ENCODE measurements around the gene GRM5. TPM values are rescaled to one million over a fixed set of nuclear protein-coding genes. Genes with fewer than 3 reads are reported as not detected.

Gene GRM5
- total RNA-seq, 1 experiment from 2014 or later = 0.03 TPM

- in situ Hi-C loops (cut with HindIII; ENCODE audit: low pct_unique_long_range_greater_than_20kb, low sequenced_read_pairs) (no loop called here), intact Hi-C loops (cut with micrococcal nuclease; ENCODE audit: unreplicated experiment) (no loop called here)
- CTCF ChIA-PET = no interaction called here
- H3K27ac ChIP-seq (ENCODE audit: low read length) = no peak overlapping the region
- TF ChIP-seq SIN3A (IDR thresholded peaks at IDR 0.05; ENCODE audit: borderline replicate concordance, insufficient read depth, low read depth, low read length) = no peak
- TF ChIP-seq POLR2AphosphoS5 (IDR thresholded peaks at IDR 0.05; ENCODE audit: low read depth, low read length) = no peak
- TF ChIP-seq, protein P1, sequence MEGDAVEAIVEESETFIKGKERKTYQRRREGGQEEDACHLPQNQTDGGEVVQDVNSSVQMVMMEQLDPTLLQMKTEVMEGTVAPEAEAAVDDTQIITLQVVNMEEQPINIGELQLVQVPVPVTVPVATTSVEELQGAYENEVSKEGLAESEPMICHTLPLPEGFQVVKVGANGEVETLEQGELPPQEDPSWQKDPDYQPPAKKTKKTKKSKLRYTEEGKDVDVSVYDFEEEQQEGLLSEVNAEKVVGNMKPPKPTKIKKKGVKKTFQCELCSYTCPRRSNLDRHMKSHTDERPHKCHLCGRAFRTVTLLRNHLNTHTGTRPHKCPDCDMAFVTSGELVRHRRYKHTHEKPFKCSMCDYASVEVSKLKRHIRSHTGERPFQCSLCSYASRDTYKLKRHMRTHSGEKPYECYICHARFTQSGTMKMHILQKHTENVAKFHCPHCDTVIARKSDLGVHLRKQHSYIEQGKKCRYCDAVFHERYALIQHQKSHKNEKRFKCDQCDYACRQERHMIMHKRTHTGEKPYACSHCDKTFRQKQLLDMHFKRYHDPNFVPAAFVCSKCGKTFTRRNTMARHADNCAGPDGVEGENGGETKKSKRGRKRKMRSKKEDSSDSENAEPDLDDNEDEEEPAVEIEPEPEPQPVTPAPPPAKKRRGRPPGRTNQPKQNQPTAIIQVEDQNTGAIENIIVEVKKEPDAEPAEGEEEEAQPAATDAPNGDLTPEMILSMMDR (IDR thresholded peaks at IDR 0.05) = no peak
- TF ChIP-seq TCF7L2 (IDR thresholded peaks at IDR 0.05; ENCODE audit: low read depth, low read length) = no peak
- TF ChIP-seq, protein P2, sequence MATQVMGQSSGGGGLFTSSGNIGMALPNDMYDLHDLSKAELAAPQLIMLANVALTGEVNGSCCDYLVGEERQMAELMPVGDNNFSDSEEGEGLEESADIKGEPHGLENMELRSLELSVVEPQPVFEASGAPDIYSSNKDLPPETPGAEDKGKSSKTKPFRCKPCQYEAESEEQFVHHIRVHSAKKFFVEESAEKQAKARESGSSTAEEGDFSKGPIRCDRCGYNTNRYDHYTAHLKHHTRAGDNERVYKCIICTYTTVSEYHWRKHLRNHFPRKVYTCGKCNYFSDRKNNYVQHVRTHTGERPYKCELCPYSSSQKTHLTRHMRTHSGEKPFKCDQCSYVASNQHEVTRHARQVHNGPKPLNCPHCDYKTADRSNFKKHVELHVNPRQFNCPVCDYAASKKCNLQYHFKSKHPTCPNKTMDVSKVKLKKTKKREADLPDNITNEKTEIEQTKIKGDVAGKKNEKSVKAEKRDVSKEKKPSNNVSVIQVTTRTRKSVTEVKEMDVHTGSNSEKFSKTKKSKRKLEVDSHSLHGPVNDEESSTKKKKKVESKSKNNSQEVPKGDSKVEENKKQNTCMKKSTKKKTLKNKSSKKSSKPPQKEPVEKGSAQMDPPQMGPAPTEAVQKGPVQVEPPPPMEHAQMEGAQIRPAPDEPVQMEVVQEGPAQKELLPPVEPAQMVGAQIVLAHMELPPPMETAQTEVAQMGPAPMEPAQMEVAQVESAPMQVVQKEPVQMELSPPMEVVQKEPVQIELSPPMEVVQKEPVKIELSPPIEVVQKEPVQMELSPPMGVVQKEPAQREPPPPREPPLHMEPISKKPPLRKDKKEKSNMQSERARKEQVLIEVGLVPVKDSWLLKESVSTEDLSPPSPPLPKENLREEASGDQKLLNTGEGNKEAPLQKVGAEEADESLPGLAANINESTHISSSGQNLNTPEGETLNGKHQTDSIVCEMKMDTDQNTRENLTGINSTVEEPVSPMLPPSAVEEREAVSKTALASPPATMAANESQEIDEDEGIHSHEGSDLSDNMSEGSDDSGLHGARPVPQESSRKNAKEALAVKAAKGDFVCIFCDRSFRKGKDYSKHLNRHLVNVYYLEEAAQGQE (IDR thresholded peaks at IDR 0.05; ENCODE audit: insufficient read depth in 1 of 2, low read depth in 2 of 2, low read length in 1 of 2) = no peak
- DNase-seq (ENCODE audit: low read depth, low spot score) (no peak), ATAC-seq (no peak)
- no peaks in the 10 kb centered on the region for H3K4me1 ChIP-seq (ENCODE audit: control insufficient read depth, insufficient read depth, low read length)
- no peaks in the 10 kb centered on the region for H3K36me3 ChIP-seq (ENCODE audit: control insufficient read depth, insufficient read depth, low read length)
- H3K9me3 ChIP-seq (ENCODE audit: control insufficient read depth, insufficient read depth, low read depth, low read length) = no peaks in the 10 kb centered on the region
- H3K4me3 ChIP-seq (ENCODE audit: low read depth in 2 of 2, low read length in 2 of 2) = no peak overlapping the region
- POLR2A ChIA-PET = no interaction called here
- no TSS peak for BruUV-seq (replicated peaks)
- no peaks in the 10 kb centered on the region for H3K27me3 ChIP-seq (ENCODE audit: control insufficient read depth, insufficient read depth, low read length)
These were observed 447.3 kb downstream of the GRM5 start for GRCh38 chr11:88618327-88619070.

DNA sequence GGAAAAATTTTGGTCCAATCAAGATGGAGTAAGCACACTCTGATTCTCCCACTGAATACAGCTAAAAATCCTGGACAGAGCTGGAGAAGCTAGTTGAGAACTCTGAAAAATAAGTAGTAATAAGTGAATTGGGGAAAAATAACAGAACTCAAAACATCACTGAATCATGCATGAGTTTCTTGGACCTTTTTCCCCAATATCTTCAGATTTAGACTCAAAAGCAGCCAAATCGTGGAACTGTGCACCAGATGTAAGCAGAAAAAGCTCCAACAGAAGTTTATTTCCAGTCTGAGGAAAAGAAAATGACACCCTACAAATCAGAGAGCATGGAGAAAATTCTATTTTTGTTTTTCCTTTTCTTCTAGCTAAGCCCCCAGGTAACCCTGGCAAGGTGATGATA is 448.6 kb downstream of the GRM5 start:
- DNase-seq (ENCODE audit: low read depth, low spot score) (no peak), ATAC-seq (no peak)
- Histone ChIP-seq H3K27me3 (ENCODE audit: control insufficient read depth, insufficient read depth, low read length) (no peaks in the 10 kb centered on the region), H3K4me3 (ENCODE audit: low read depth in 2 of 2, low read length in 2 of 2) (no peak overlapping the region), H3K27ac (ENCODE audit: low read length) (no peak overlapping the region), H3K4me1 (ENCODE audit: control insufficient read depth, insufficient read depth, low read length) (no peaks in the 10 kb centered on the region), H3K36me3 (ENCODE audit: control insufficient read depth, insufficient read depth, low read length) (no peaks in the 10 kb centered on the region), H3K9me3 (ENCODE audit: control insufficient read depth, insufficient read depth, low read depth, low read length) (no peaks in the 10 kb centered on the region)
- CTCF ChIA-PET = no interaction called here
- in situ Hi-C loops (cut with HindIII; ENCODE audit: low pct_unique_long_range_greater_than_20kb, low sequenced_read_pairs) (no loop called here), intact Hi-C loops (cut with micrococcal nuclease; ENCODE audit: unreplicated experiment) (no loop called here)
- TF ChIP-seq POLR2AphosphoS5 (IDR thresholded peaks at IDR 0.05; ENCODE audit: low read depth, low read length) = no peak
- TF ChIP-seq, protein P2 (IDR thresholded peaks at IDR 0.05; ENCODE audit: insufficient read depth in 1 of 2, low read depth in 2 of 2, low read length in 1 of 2) = no peak
- no peak for TF ChIP-seq TCF7L2 (IDR thresholded peaks at IDR 0.05; ENCODE audit: low read depth, low read length)
- TF ChIP-seq, protein P1 (IDR thresholded peaks at IDR 0.05) = no peak
- no peak for TF ChIP-seq SIN3A (IDR thresholded peaks at IDR 0.05; ENCODE audit: borderline replicate concordance, insufficient read depth, low read depth, low read length)
- no TSS peak for BruUV-seq (replicated peaks)
- POLR2A ChIA-PET = no interaction called here

Data from Panc1 (cell line).